Stimulated activated memory B cell treated with anti-CD40 and anti-IgM and Interleukin-4, amounts not matched to agents 10 μg/mL and 1 μg/mL and 100 μg/mL, for 72 hours (primary cell): Measurements from ENCODE around the gene ENTPD2.

ENCODE experiments used
- ATAC-seq: fragments of 150-1000 bp; cut with Tn5 transposase; 2 replicates; pipeline ENCODE4 v1.10.0; 2021
- H3K27ac Mint-ChIP-seq: one replicate; pipeline ENCODE4 v1.8.0; 2022; ENCODE audit warnings: mild to moderate bottlenecking, mixed read lengths
- H3K27me3 Mint-ChIP-seq: one replicate; pipeline ENCODE4 v1.8.0; 2022; ENCODE audit warnings: mixed read lengths
- H3K36me3 Mint-ChIP-seq: one replicate; pipeline ENCODE4 v1.8.0; 2022; ENCODE audit warnings: mixed read lengths
- H3K4me1 Mint-ChIP-seq: one replicate; pipeline ENCODE4 v1.8.0; 2022; ENCODE audit warnings: mixed read lengths
- H3K4me3 Mint-ChIP-seq: one replicate; pipeline ENCODE4 v1.8.0; 2022; ENCODE audit warnings: mild to moderate bottlenecking, moderate library complexity, mixed read lengths
- H3K9me3 Mint-ChIP-seq: one replicate; pipeline ENCODE4 v1.8.0; 2022; ENCODE audit warnings: mixed read lengths

Gene ENTPD2

DNA sequence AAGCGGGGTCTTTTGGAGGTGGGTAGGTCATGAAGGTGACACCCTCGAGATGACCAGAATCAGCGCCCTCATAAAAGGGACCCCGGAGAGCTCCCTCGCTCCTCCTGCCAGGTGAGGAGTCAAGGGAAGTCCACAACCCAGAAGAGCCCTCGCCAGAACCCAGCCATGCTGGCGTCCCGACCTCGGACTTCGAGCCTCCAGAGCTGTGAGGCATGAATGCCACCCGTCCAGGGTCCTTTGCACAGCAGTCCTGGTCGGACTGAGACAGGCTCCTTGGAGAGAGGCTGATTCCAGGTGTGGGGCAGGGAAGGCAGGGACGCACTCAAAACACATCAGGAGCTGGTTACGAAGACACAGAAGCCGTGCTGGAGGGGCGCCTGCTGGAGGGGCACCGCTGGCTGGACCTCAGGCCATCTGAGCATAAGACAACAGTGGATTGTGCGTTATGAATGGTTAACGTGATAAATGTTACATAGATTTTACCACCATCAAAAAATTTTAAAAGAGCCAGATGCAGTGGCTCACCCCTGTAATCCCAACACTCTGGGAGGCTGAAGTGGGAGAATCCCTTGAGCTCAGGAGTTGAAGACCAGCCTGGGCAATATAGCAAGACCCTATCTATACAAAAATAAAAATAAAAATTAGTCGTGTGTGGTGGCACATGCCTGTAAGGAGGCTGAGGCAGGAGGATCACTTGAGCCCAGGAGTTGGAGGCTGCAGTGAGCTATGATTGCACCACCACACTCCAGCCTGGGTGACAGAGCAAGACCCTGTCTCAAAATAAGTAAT lies 51.8 kb downstream of the ENTPD2 start:
- Mint-ChIP-seq H3K4me3 (no peak overlapping the region), H3K27ac (no peak overlapping the region), H3K4me1 (peaks cover 56% of the 10 kb centered on the region), H3K27me3 (peaks cover 27% of the 10 kb centered on the region), H3K9me3 (peaks cover 5% of the 10 kb centered on the region), H3K36me3 (no peaks in the 10 kb centered on the region)
- no peak for ATAC-seq

DNA sequence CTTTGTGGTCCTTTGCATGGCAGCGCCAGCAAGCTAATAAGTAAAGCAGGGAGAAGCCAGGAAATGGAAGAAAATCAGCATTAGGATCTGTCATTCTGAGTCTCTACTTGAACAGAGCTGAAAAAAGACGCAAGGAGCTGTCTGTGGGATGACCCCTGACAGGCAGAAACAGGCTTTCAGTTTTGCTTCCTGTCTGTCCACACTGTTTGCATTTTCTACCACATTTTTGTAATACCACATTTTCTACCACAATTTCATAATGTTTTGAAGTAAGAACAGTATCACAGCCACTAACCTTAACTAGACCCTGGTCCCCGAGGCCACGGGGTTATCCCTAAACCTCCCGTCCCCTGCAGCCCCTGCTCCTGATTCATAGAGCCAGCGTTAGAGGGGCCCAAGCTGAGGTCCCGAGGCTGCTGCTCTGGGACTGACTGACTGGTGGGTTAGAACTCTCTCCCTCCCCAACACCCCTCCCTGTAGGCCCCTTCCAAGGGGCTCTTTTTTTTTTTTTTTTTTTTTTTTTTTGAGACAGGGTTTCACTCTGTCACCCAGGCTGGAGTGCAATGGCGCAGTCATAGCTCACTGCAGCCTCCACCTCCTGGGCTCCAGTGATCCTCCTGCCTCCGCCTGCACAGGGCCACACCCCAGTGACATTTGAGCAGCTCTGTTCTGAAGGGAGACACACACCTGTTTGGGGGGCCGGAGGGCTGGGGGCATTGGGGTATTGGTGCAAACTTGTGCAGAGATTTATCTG lies 53.5 kb downstream of the ENTPD2 start:
- peaks cover 5% of the 10 kb centered on the region for H3K9me3 Mint-ChIP-seq
- H3K36me3 Mint-ChIP-seq, result no peaks in the 10 kb centered on the region

More for the DNA sequence above, 53.5 kb downstream of the ENTPD2 start:
- H3K27me3 Mint-ChIP-seq, result peaks cover 18% of the 10 kb centered on the region
- peak overlapping the region; percentile 60 for H3K4me3 Mint-ChIP-seq
- ATAC-seq, result peak; percentile 85
- H3K4me1 Mint-ChIP-seq, result peaks cover 61% of the 10 kb centered on the region
- H3K27ac Mint-ChIP-seq, result peak overlapping the region; percentile 69
